ENCODE results near the gene FNDC10.

DNA sequence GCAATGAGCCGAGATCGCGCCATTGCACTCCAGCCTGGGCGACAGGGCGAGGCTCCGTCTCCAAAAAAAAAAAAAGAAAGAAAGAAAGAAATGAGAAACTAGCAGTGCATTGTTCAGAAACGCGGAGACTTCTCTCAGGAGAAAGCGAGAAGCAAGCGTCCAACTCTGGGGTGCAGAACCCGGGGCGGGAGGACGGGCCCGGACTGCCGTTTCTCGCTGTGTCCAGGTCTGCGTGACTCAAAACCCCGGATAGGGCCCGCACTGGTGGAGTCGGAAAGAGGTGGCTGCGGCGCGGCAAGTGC, 15.0 kb upstream of the FNDC10 start:
- TF ChIP-seq, protein P1, sequence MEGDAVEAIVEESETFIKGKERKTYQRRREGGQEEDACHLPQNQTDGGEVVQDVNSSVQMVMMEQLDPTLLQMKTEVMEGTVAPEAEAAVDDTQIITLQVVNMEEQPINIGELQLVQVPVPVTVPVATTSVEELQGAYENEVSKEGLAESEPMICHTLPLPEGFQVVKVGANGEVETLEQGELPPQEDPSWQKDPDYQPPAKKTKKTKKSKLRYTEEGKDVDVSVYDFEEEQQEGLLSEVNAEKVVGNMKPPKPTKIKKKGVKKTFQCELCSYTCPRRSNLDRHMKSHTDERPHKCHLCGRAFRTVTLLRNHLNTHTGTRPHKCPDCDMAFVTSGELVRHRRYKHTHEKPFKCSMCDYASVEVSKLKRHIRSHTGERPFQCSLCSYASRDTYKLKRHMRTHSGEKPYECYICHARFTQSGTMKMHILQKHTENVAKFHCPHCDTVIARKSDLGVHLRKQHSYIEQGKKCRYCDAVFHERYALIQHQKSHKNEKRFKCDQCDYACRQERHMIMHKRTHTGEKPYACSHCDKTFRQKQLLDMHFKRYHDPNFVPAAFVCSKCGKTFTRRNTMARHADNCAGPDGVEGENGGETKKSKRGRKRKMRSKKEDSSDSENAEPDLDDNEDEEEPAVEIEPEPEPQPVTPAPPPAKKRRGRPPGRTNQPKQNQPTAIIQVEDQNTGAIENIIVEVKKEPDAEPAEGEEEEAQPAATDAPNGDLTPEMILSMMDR (IDR thresholded peaks at IDR 0.05; ENCODE audit: insufficient read depth, low read length, poor library complexity, severe bottlenecking): no peak
- TF ChIP-seq EZH2phosphoT487 (conservative IDR thresholded peaks at IDR 0.05; ENCODE audit: low read length): no peak
